HG02642 (cell line): ENCODE data around the gene TWIST2.

Experiments
- ATAC-seq: cut with Tn5 transposase; IDR thresholded peaks from one replicate; pipeline ENCODE4 v1.9.1; 2021; ENCODE audit warnings: mild to moderate bottlenecking; ENCODE audit not compliant: unreplicated experiment, poor library complexity

Gene TWIST2

GRCh38 chr2:238948765-238949641 lies 101.1 kb downstream of the TWIST2 start:
- no peak for ATAC-seq

GRCh38 chr2:238949710-238950345 lies 101.9 kb downstream of the TWIST2 start:
- no peak for ATAC-seq

GRCh38 chr2:238950551-238950950 lies 102.7 kb downstream of the TWIST2 start:
- no peak for ATAC-seq

- ATAC-seq, result no peak
Measured at GRCh38 chr2:238952261-238952919, 104.5 kb downstream of the TWIST2 start.

GRCh38 chr2:238954841-238955591 lies 107.1 kb downstream of the TWIST2 start:
- ATAC-seq, result no peak

- no peak for ATAC-seq
Measured at GRCh38 chr2:238955648-238956531, 108.0 kb downstream of the TWIST2 start.

GRCh38 chr2:238956676-238957075 lies 108.8 kb downstream of the TWIST2 start:
- ATAC-seq, result no peak
